ENCODE measurements around the gene CRYBA4.

The CRYBA4 gene

DNA sequence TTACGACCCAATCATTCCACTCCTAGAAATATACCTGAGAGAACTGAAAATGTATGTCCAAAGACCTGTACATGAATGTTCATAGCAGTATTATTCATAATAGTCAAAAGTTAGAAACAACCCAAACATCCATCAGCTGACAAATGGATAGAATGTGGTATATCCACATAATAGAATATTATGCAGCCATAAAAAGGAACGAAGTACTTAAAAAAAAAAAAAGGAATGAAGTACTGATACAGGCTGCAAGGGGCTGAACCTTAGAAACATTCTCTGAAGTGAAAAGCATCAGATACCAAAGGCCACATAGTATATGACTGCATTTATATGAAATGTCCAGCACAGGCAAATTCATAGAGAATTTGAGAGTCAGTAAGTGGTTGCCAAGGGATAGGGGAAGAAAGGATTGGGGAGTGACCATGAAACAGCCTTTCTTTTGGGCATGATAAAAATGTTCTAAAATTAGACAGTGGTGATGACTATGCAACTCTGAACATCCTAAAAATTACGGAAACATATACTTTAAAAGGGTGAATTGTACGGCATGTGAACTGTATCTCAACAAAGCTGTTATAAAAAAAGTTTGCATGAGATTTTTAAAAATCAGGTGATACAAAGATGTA, 33.7 kb upstream of the CRYBA4 start:
- DNase-seq (ENCODE audit: insufficient read length, low spot score): no peak
- no peak for FAIRE-seq
- TF ChIP-seq CTCF (IDR thresholded peaks at IDR 0.05; ENCODE audit: insufficient read depth, missing control alignments): no peak

- FAIRE-seq (no peak), DNase-seq (ENCODE audit: insufficient read length, low spot score) (no peak)
- no peak for TF ChIP-seq CTCF (IDR thresholded peaks at IDR 0.05; ENCODE audit: insufficient read depth, missing control alignments)
Observed at GRCh38 chr22:26588729-26589366, 32.9 kb upstream of the CRYBA4 start.

GRCh38 chr22:26589367-26589844, 32.4 kb upstream of the CRYBA4 start:
- no peak for DNase-seq (ENCODE audit: insufficient read length, low spot score)
- no peak for TF ChIP-seq CTCF (IDR thresholded peaks at IDR 0.05; ENCODE audit: insufficient read depth, missing control alignments)
- no peak for FAIRE-seq

DNA sequence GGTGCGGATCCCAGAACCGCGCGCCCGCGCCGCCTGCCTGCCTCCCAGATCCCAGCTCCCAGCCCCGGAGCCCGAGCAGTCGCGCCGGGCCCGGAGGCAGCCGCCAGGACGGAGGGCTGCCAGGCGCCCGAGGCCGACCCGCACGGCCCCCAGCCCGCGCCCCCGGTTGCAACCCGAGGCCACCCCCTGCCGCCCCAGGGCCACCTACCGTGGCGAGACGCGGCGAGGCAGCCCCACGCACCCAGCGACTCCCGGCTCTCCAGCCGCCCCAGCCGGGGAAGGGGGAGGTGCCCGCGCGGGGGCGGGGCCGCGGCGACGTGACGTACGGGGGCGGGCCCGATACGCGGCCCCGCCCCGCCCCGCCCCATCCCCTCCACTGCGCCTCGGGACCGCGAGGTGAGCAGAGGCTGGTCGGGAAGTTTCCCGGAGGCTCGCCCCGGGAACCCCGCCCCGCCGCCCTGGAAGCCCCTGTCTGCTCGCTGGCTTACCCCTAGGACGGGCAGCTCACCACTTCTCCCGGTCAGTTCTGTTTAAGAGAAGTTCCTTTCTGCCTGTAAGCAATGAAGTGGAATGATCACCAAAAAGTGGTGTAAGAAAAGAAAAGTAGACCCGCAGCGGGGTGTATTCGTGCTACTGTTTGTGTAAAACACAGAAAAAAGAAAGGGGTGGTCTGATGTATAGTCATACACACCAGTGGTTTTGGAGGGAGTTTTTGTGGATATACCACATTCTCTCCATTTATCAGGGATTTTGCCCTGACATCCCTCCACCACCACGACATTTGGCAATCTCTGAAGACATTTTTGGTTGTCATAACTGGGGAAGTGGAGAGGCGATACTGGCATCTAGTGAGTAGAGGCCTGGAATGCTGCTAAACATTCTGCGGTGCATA, 31.7 kb upstream of the CRYBA4 start, which contains the start of gene TPST2:
Gene TPST2 (minus strand): TSS at position 288 of the 892 bp plus-strand sequence. CDS start 48,502 bp downstream, outside the sequence.
- FAIRE-seq (no peak), DNase-seq (ENCODE audit: insufficient read length, low spot score) (peak; percentile 37)

GRCh38 chr22:26592421-26592891, 29.3 kb upstream of the CRYBA4 start:
- TF ChIP-seq CTCF (IDR thresholded peaks at IDR 0.05; ENCODE audit: insufficient read depth, missing control alignments): no peak
- FAIRE-seq (no peak), DNase-seq (ENCODE audit: insufficient read length, low spot score) (no peak)

More for the DNA sequence above, 31.7 kb upstream of the CRYBA4 start, which contains the start of gene TPST2:
- TF ChIP-seq CTCF (IDR thresholded peaks at IDR 0.05; ENCODE audit: insufficient read depth, missing control alignments): no peak

- no peak for FAIRE-seq
- DNase-seq (ENCODE audit: insufficient read length, low spot score): no peak
- no peak for TF ChIP-seq CTCF (IDR thresholded peaks at IDR 0.05; ENCODE audit: insufficient read depth, missing control alignments)
Observed at GRCh38 chr22:26593763-26594162, 28.0 kb upstream of the CRYBA4 start.

Data from D721Med (cell line).